ENCODE results near the gene SLC25A47. TPM values are rescaled to one million over a fixed set of nuclear protein-coding genes. Genes with fewer than 3 reads are reported as not detected.

Gene SLC25A47
- total and polyA plus RNA-seq, 2 experiments from 2014 or later = not detected

GRCh38 chr14:100364403-100364802 is 41.3 kb downstream of the SLC25A47 start:
- 84 to 89% methylated on average over 1 of the region's 1 CpG for WGBS, 2 experiments (ENCODE audit: low coverage in 1 of 2, low lambda C conversion rate in 2 of 2, missing lambda C conversion rate in 2 of 2)
- H3K79me2 ChIP-seq (ENCODE audit: insufficient read depth) = peaks cover 50% of the 10 kb centered on the region
- no peak overlapping the region for H2AFZ ChIP-seq
- no peak overlapping the region for H3K27ac ChIP-seq
- in situ Hi-C loops (cut with MboI) = no loop called here
- no peaks in the 10 kb centered on the region for H3K9me3 ChIP-seq (ENCODE audit: low read depth)
- TF ChIP-seq EZH2 (IDR thresholded peaks at IDR 0.05; ENCODE audit: insufficient read depth, poor library complexity, severe bottlenecking) (no peak), EZH2phosphoT487 (IDR thresholded peaks at IDR 0.05; ENCODE audit: insufficient read depth, low read depth) (no peak)
- no peaks in the 10 kb centered on the region for H3K4me1 ChIP-seq (ENCODE audit: insufficient read depth)
- H3K4me3 ChIP-seq = no peak overlapping the region
- no peaks in the 10 kb centered on the region; the same call in 1 of the 2 replicates for H4K20me1 ChIP-seq (ENCODE audit: insufficient read depth)
- H3K9ac ChIP-seq = no peak overlapping the region
- H3K9me2 ChIP-seq (ENCODE audit: insufficient read depth) = no peaks in the 10 kb centered on the region
- H3K27me3 ChIP-seq (replicated peaks; ENCODE audit: insufficient read depth) = no peaks in the 10 kb centered on the region
- no peak for DNase-seq
- H3F3A ChIP-seq (ENCODE audit: insufficient read depth) = peaks cover 5% of the 10 kb centered on the region; the same call in 1 of the 2 replicates
- no peak overlapping the region for H3K4me2 ChIP-seq (ENCODE audit: unreplicated experiment)
- peaks cover 92% of the 10 kb centered on the region for H3K36me3 ChIP-seq (ENCODE audit: low read depth)

GRCh38 chr14:100365741-100366140 is 42.6 kb downstream of the SLC25A47 start:
- in situ Hi-C loops (cut with MboI) = no loop called here
- Histone ChIP-seq H3K4me2 (ENCODE audit: unreplicated experiment) (no peak overlapping the region), H3K9ac (no peak overlapping the region), H4K20me1 (ENCODE audit: insufficient read depth) (no peaks in the 10 kb centered on the region; the same call in 1 of the 2 replicates), H2AFZ (no peak overlapping the region), H3K9me2 (ENCODE audit: insufficient read depth) (no peaks in the 10 kb centered on the region), H3K9me3 (ENCODE audit: low read depth) (no peaks in the 10 kb centered on the region), H3K27me3 (replicated peaks; ENCODE audit: insufficient read depth) (no peaks in the 10 kb centered on the region), H3K36me3 (ENCODE audit: low read depth) (peaks cover 78% of the 10 kb centered on the region), H3K79me2 (ENCODE audit: insufficient read depth) (peaks cover 63% of the 10 kb centered on the region), H3K27ac (no peak overlapping the region), H3K4me1 (ENCODE audit: insufficient read depth) (no peaks in the 10 kb centered on the region), H3K4me3 (no peak overlapping the region), H3F3A (ENCODE audit: insufficient read depth) (peaks cover 5% of the 10 kb centered on the region; the same call in 1 of the 2 replicates)
- WGBS, 2 experiments (ENCODE audit: low coverage in 1 of 2, low lambda C conversion rate in 2 of 2, missing lambda C conversion rate in 2 of 2) = 91 to 94% methylated on average over 7 of the region's 7 CpGs
- TF ChIP-seq EZH2phosphoT487 (IDR thresholded peaks at IDR 0.05; ENCODE audit: insufficient read depth, low read depth) = no peak
- TF ChIP-seq EZH2 (IDR thresholded peaks at IDR 0.05; ENCODE audit: insufficient read depth, poor library complexity, severe bottlenecking) = no peak
- DNase-seq = no peak

GRCh38 chr14:100369019-100369418 is 45.9 kb downstream of the SLC25A47 start:
- no peak overlapping the region for H2AFZ ChIP-seq
- no peak overlapping the region for H3K4me3 ChIP-seq
- no peak for TF ChIP-seq EZH2 (IDR thresholded peaks at IDR 0.05; ENCODE audit: insufficient read depth, poor library complexity, severe bottlenecking)
- no peak for TF ChIP-seq EZH2phosphoT487 (IDR thresholded peaks at IDR 0.05; ENCODE audit: insufficient read depth, low read depth)
- no peaks in the 10 kb centered on the region; the same call in 1 of the 2 replicates for H3F3A ChIP-seq (ENCODE audit: insufficient read depth)
- 94 to 96% methylated on average over 12 to 13 of the region's 13 CpGs for WGBS, 2 experiments (ENCODE audit: low coverage in 1 of 2, low lambda C conversion rate in 2 of 2, missing lambda C conversion rate in 2 of 2)
- H3K27me3 ChIP-seq (replicated peaks; ENCODE audit: insufficient read depth) = no peaks in the 10 kb centered on the region
- in situ Hi-C loops (cut with MboI) = no loop called here
- peaks cover 20% of the 10 kb centered on the region for H3K4me1 ChIP-seq (ENCODE audit: insufficient read depth)
- H3K9me3 ChIP-seq (ENCODE audit: low read depth) = no peaks in the 10 kb centered on the region
- no peak overlapping the region for H3K4me2 ChIP-seq (ENCODE audit: unreplicated experiment)
- peaks cover 51% of the 10 kb centered on the region for H3K36me3 ChIP-seq (ENCODE audit: low read depth)
- no peaks in the 10 kb centered on the region for H3K9me2 ChIP-seq (ENCODE audit: insufficient read depth)
- H3K79me2 ChIP-seq (ENCODE audit: insufficient read depth) = peaks cover 80% of the 10 kb centered on the region
- DNase-seq = no peak
- no peaks in the 10 kb centered on the region for H4K20me1 ChIP-seq (ENCODE audit: insufficient read depth)
- H3K9ac ChIP-seq = no peak overlapping the region
- H3K27ac ChIP-seq = no peak overlapping the region

GRCh38 chr14:100370003-100370402 is 46.9 kb downstream of the SLC25A47 start:
- H3K4me3 ChIP-seq = no peak overlapping the region
- H3K27ac ChIP-seq = no peak overlapping the region
- H2AFZ ChIP-seq = no peak overlapping the region
- no peaks in the 10 kb centered on the region for H3K27me3 ChIP-seq (replicated peaks; ENCODE audit: insufficient read depth)
- H3K36me3 ChIP-seq (ENCODE audit: low read depth) = peaks cover 41% of the 10 kb centered on the region
- no peaks in the 10 kb centered on the region for H4K20me1 ChIP-seq (ENCODE audit: insufficient read depth)
- no peaks in the 10 kb centered on the region for H3K9me3 ChIP-seq (ENCODE audit: low read depth)
- TF ChIP-seq EZH2 (IDR thresholded peaks at IDR 0.05; ENCODE audit: insufficient read depth, poor library complexity, severe bottlenecking) = no peak
- no peak for TF ChIP-seq EZH2phosphoT487 (IDR thresholded peaks at IDR 0.05; ENCODE audit: insufficient read depth, low read depth)
- in situ Hi-C loops (cut with MboI) = no loop called here
- peaks cover 82% of the 10 kb centered on the region for H3K79me2 ChIP-seq (ENCODE audit: insufficient read depth)
- WGBS, 2 experiments (ENCODE audit: low coverage in 1 of 2, low lambda C conversion rate in 2 of 2, missing lambda C conversion rate in 2 of 2) = 98 to 99% methylated on average over 4 of the region's 4 CpGs
- H3F3A ChIP-seq (ENCODE audit: insufficient read depth) = peaks cover 5% of the 10 kb centered on the region; the same call in 1 of the 2 replicates
- no peak for DNase-seq
- no peak overlapping the region for H3K4me2 ChIP-seq (ENCODE audit: unreplicated experiment)
- H3K4me1 ChIP-seq (ENCODE audit: insufficient read depth) = peaks cover 30% of the 10 kb centered on the region
- no peaks in the 10 kb centered on the region for H3K9me2 ChIP-seq (ENCODE audit: insufficient read depth)
- no peak overlapping the region for H3K9ac ChIP-seq

- 90 to 91% methylated on average over 6 of the region's 6 CpGs for WGBS, 2 experiments (ENCODE audit: low coverage in 1 of 2, low lambda C conversion rate in 2 of 2, missing lambda C conversion rate in 2 of 2)
- Histone ChIP-seq H3K9me2 (ENCODE audit: insufficient read depth) (no peaks in the 10 kb centered on the region), H3K27ac (no peak overlapping the region), H2AFZ (no peak overlapping the region), H3K9me3 (ENCODE audit: low read depth) (no peaks in the 10 kb centered on the region), H3K4me3 (no peak overlapping the region), H4K20me1 (ENCODE audit: insufficient read depth) (no peaks in the 10 kb centered on the region), H3K36me3 (ENCODE audit: low read depth) (peaks cover 26% of the 10 kb centered on the region), H3K79me2 (ENCODE audit: insufficient read depth) (peaks cover 78% of the 10 kb centered on the region), H3F3A (ENCODE audit: insufficient read depth) (peaks cover 10% of the 10 kb centered on the region), H3K4me1 (ENCODE audit: insufficient read depth) (peaks cover 31% of the 10 kb centered on the region), H3K4me2 (ENCODE audit: unreplicated experiment) (no peak overlapping the region), H3K27me3 (replicated peaks; ENCODE audit: insufficient read depth) (no peaks in the 10 kb centered on the region), H3K9ac (no peak overlapping the region)
- in situ Hi-C loops (cut with MboI) = no loop called here
- no peak for DNase-seq
- TF ChIP-seq EZH2phosphoT487 (IDR thresholded peaks at IDR 0.05; ENCODE audit: insufficient read depth, low read depth) (no peak), EZH2 (IDR thresholded peaks at IDR 0.05; ENCODE audit: insufficient read depth, poor library complexity, severe bottlenecking) (no peak)
Observed at GRCh38 chr14:100371773-100372172, 48.6 kb downstream of the SLC25A47 start.
